Fibroblast of peridontal ligament (primary cell): ENCODE measurements around the gene IL18R1.

Experiments
- DNase-seq: peaks from one replicate; pipeline ENCODE4 v3.0.0-alpha.2; 2010; ENCODE audit errors: extremely low read depth

IL18R1 gene

GRCh38 chr2:102344397-102344796 lies 11.2 kb upstream of the IL18R1 start:
- DNase-seq = no peak

- no peak for DNase-seq
Observed at GRCh38 chr2:102345329-102345920, 10.2 kb upstream of the IL18R1 start.

DNA sequence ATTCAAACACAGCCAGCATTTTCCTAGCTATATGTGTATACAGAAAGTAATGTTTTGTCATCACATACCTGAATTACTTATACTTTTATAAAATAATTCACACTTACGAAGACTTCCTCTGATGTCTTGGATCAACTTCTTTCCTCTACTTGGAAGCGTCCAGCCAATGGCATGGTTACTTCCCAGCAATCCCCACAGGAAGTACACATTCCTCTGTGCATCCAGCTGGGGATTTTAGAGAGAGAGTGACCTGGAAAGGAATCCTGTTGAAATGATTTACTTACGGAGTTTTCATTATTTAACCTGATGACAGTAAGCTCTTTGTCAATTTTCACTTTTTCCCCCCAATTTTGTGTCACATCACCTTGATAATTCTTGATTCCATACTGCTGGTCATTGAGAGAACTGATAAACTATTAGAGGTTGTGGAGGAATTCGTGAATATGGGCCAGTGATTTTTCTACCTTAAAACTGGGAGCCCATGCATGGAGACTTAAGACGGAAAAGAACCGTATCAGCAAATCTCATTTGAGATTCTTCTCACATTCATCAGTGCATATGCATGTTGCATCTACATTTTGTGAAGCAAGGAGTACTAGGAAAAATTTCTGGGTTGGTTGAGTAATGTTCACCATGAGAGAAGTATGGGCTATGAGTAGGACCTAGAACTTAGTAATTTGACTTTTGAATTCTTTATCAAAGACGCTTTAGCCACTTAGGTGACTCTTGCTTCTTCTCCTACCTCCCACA lies 9.0 kb upstream of the IL18R1 start:
- DNase-seq = no peak

DNA sequence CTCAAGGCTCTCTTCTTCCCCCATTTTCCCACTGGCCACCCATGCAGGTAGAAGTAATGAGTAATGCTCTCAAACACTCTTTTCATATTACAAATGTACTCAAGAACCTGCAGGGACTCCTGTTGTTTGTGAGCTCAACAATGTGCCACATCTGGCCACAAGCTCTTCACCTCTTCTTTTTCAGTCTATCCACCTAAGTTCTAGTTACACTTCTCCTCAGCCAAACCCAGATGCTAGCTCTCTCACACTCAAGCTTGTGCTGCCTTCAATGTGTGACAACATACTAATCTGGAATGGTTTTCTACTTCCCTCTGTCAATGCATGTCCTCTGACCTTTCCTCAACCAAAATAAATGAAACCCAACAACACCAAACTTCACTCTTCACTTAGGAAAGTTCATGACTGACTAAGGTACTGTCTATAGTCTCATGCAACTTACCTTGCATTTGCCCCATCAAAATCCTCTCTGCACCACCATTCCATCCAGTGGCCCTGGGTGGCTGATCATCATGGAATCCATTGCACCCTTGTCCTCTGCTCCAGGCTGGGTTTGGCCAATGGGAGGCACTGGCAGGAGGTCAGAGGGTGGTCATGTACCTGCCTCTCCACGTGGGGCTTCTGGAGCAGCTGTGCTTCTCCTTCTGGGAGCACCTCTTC lies 5.3 kb upstream of the IL18R1 start:
- DNase-seq = no peak

DNA sequence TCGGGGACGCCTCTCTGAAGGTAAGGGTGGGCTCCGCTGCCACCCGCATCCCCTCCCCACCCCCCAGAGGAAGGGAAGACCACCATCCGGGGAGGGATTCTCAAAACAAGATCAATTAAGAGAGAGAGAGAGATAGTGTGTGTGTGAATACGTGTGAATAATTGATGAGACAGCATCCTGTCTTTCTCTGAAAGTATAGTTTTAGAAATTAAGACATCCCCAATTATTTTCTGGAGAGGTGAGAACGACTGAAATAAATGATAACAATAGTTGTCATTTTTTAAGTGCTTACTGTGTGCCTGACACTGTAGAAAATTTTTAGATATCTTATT lies 751 bp downstream of the IL18R1 start:
- no peak for DNase-seq

- no peak for DNase-seq
Observed at GRCh38 chr2:102356741-102357140, 1.1 kb downstream of the IL18R1 start.

DNA sequence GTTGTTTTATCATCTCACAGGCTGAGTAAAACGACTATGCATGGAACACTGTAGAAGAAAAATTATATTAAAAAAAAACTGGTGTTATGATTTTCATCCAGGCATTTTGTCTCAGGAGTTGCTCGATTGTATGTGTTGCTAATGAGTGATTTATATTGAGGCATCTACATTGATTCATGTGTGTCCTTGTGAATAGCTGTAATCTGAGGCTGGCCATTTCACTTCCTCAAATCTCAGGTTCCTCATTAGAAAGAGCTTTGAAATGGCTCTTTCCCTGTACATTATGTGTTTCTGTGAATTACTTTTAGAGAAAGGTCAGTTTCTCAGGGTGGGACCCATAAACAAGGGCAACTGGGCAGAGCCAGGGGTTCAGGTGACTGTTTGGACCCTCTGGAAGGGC lies 2.3 kb downstream of the IL18R1 start:
- DNase-seq = no peak

DNA sequence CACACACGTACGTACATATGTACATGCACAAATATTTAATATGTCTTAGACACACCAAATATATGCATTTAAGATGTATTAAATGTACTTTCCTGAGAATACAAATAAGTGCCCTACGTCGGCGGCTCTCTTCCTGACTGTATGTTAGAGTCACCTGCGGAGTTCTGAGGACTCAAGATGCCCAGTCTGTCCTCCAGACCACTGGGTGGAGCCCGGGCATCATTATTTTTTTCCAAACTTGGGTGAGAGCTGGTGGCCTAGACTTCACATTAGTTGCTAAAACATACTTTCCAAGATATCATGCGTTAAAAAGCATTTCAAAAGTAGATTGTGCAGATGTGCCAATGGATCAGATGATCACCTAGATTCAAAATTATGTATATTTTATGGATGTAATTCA lies 2.9 kb downstream of the IL18R1 start:
- DNase-seq = no peak

DNA sequence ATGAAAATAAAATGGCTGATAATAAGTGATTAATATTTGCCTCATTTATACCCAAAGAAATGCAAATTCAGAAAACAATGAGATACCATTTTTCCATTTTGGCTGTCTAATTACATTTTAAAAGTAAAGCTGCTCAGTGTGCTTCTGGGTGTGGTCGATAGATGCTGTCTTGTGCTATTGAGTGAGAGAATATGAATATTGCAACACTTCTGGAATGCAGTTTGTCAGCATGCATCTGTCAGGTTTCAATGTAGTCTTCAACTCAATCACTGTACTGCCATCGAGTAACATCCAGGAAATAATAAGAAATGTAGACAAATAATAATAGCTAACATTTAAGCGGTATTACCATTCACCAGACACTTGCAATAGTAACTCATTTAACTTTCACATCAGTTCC lies 3.9 kb downstream of the IL18R1 start:
- DNase-seq = no peak

- no peak for DNase-seq
Observed at GRCh38 chr2:102361632-102362241, 6.1 kb downstream of the IL18R1 start.

DNA sequence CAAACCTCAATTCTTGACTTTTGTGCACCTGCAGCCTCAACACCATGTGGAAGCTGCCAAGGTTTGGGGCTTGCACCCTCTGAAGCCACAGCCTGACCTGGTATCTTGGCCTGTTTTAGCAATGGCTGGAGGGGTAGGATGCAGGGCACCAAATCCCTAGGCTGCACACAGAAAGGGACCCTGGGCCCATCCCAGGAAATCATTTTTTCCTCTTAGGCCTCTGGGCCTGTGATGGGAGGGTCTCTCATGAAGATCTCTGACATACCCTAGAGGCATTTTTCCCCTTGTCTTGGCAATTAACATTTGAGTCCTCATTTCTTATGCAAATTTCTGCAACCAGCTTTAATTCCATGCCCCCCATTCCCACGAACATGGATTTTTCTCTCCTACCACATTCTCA lies 10.2 kb downstream of the IL18R1 start:
- DNase-seq = no peak

GRCh38 chr2:102366406-102367112 lies 11.0 kb downstream of the IL18R1 start:
- DNase-seq = no peak

DNA sequence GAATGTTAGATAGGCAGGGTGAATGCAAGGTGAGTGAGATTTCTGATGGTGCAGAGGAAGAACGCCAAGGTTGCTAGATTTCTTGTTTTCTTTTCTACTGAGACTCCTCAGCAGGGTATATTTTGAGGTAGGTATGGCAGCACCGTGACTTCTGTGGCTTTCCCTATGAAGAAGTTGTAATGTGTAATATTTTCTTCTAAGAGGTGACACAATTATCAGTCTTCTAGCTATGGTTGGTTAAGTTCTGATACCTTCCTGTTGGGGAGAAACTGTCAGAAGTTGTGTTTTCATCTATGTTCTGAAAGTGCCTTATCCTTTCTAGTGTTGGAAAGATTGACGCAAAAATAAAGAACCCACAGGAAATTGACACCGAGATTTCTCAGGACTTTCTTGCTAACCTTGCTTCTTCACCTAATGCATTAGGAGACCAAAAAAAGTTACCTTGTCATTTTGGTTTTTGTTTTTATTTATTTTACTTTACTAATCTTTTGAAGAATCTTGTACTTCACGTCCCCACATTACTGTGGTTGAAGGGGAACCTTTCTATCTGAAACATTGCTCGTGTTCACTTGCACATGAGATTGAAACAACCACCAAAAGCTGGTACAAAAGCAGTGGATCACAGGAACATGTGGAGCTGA lies 11.9 kb downstream of the IL18R1 start:
- no peak for DNase-seq

DNA sequence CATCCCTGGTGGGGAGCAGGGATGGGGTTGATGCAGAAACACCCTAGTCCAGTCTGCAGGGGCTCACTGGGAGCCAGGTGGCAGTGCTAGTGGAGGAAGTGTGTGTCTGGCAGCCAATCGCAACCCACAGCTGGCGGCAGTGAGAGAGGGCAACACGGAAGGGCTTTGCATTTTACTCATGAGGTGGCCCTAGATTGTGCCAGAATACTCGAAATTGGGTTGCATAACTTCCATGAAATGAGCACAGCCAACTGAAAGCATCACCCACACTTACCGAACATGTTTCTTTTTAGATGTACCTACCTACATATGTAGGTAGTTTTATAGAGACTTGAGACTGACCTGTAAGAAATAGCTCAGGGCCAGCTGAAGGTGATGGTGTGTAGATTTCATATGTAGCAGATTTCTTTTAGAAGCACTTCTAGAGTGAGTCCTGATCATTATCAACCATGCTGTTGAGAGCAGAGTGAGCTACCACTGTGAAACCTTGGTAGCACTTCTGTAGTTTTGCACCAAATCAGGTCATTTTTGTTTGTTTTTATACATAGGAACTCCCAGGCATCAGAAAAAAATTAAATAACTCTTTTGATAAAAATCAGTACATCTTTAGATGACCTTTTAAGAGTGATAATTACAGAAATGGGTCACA lies 13.0 kb downstream of the IL18R1 start:
- DNase-seq = no peak

- no peak for DNase-seq
Observed at GRCh38 chr2:102369866-102370265, 14.3 kb downstream of the IL18R1 start.

GRCh38 chr2:102376052-102376591 lies 20.5 kb downstream of the IL18R1 start:
- no peak for DNase-seq

DNA sequence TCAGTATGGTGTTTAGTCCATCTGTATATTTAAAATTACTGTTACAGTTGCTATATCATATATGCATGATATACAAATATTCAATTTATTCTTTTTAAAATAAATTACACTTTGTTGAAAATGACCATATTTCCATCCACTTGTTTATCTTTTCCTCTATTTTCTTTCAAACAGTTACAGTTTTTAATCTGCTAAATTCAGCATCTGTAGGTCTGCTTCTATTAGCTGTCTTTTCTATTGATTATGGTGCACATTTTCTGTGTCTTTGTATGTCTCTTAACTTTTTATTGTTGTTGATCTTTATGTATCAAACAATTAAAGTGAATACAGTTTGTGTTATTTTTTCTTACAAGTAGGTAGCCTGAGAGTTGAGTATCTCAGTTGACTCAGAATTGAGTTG lies 28.1 kb downstream of the IL18R1 start:
- DNase-seq = no peak

GRCh38 chr2:102385522-102385921 lies 29.9 kb downstream of the IL18R1 start:
- DNase-seq = peak; percentile 2

DNA sequence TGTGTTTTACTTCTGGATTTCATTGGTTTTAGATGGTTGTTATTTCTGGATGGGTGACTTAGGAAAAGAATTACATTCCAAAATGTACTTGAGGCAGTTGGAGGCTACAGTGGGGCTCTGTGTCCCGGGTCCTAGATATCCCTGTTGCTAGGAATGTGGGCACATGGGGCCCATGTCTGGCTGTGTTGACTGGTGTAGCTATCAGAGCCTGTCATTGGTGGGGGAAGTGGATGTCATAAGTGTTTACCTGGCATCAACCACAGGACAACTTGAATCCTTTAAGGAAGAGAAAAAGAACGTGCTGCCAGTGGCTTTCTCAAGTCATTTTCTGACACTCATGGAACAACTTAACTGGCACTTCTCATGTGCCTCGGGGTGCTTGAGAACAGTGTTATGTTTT lies 30.4 kb downstream of the IL18R1 start:
- DNase-seq = no peak

DNA sequence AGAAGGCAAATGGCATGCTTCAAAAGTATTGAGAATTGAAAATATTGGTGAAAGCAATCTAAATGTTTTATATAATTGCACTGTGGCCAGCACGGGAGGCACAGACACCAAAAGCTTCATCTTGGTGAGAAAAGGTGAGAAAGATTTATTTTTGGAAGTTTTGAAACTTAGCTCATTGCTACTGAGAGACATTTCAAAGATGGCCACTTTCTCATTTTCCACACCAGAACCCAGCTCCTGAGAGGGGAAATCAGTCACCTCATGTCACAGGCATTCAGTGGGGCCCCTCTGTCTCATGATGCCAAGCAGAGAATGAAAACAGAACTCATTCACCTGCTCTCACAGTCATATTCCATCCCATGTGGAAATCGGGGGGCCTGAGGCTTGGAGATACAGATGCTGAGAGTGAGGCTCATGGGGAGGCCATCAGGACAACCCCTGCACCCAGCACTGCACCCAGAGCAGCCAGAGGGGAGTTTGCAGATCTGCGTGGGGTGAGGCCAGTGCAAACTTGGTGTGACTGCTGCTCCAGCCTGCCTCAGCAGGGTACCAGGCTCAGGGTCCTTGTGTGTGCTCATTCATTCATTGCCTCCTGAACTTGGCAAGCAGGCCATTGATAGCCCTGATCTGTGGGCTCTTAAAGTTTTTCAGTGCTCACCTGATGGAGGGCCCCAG lies 31.4 kb downstream of the IL18R1 start:
- no peak for DNase-seq
